GM21576 (cell line): ENCODE results near the gene LRRC15.

ENCODE experiments used
- ATAC-seq: cut with Tn5 transposase; IDR thresholded peaks from one replicate; pipeline ENCODE4 v1.9.1; 2021; ENCODE audit warnings: mild to moderate bottlenecking, moderate library complexity; ENCODE audit not compliant: unreplicated experiment

Gene LRRC15

DNA sequence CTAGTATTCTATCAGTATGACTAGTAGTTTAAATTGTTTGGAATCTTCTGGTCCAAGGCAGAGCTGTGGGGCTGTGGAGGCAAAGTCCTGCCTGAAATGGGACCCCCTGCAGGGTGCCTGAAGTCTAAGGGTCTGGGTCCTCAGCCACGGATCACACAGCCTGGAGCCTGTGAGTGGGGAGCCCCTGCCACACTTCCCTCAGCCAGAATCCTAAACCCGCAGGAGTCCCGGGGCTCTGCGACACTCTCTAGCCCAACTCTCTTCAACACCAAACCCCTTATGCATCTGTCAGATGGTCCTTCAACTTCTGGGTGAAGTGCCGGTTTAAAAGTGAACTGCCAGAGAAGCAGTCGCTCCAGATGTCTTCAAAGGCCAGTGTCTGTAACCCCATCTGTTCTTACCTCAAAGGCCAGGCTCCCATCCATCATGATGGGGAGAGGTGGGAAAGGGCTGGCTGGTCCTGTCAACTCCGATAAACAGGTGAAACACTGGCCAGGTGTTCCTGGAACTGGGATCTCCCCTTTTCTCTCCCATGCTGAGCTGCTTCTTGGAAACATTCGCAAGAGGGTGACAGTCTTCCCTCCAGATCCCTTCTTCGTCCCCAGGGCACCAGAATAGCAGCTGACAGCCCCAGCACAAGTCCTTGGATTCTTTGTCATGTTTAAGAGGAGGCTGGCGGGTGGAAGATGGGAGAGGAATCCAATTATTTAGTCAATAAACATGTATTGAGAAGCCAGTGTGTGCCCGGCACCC is 64.0 kb downstream of the LRRC15 start:
- no peak for ATAC-seq
